Endothelial cell of hepatic sinusoid (primary cell): ENCODE results near the gene ZNF784.

ENCODE experiments used
- in situ Hi-C: cut with HindIII; loops from 2 replicates; pipeline ENCODE4 v1.10.0; 2017; ENCODE audit warnings: low sequenced_read_pairs

Gene ZNF784

GRCh38 chr19:55644191-55644833 is 19.9 kb upstream of the ZNF784 start:
- in situ Hi-C loops, result no loop called here

DNA sequence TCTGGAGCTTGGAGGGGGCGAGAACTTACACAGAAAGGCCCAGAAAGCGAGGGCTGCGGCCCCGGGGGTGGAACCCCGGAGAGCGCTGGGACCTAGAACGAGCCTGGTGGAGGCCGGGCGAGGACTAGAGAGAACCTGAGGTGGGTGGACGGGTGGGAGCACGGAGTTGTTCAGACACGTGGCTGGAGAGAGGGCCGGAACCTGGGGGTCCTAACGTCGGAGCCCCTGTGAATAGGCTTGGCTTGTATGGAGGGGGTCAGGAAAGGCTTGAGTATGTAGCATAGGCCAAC is 19.5 kb upstream of the ZNF784 start:
- in situ Hi-C loops, result no loop called here

- in situ Hi-C loops, result no loop called here
Observed at GRCh38 chr19:55643003-55643886, 18.9 kb upstream of the ZNF784 start, which contains the start of gene ZNF581. Gene ZNF581, plus strand, starts transcription at chr19:55643649. Its CDS starts 923 bp downstream, at chr19:55644572.

DNA sequence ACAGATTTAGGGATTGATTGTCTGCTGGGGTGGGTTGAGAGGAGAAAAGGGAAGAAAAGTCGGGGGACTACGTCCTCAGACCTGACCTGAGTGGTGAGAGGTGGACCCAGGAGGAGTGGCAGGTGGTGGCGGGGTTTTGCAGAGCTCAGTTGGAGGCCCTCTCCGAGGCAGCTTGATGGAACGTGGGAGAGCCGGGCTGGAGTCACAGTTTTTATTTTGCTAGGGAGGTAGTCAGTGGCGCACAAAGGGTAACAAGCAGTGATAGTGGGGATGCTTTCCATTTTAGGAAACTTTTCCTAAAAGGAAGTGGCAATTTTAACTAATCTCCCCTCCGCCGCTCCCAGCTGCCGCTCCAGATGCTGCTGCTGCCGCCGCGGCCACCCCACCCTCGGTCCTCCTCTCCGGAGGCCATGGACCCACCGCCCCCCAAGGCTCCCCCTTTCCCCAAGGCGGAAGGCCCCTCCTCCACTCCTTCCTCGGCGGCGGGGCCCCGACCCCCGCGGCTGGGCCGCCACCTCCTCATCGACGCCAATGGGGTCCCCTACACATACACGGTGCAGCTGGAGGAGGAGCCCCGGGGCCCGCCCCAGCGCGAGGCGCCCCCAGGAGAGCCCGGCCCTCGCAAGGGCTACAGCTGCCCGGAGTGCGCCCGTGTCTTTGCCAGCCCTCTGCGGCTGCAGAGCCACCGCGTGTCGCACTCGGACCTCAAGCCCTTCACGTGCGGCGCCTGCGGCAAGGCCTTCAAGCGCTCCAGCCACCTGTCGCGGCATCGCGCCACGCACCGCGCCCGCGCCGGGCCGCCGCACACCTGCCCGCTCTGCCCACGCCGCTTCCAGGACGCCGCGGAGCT is 18.0 kb upstream of the ZNF784 start:
- in situ Hi-C loops, result no loop called here

DNA sequence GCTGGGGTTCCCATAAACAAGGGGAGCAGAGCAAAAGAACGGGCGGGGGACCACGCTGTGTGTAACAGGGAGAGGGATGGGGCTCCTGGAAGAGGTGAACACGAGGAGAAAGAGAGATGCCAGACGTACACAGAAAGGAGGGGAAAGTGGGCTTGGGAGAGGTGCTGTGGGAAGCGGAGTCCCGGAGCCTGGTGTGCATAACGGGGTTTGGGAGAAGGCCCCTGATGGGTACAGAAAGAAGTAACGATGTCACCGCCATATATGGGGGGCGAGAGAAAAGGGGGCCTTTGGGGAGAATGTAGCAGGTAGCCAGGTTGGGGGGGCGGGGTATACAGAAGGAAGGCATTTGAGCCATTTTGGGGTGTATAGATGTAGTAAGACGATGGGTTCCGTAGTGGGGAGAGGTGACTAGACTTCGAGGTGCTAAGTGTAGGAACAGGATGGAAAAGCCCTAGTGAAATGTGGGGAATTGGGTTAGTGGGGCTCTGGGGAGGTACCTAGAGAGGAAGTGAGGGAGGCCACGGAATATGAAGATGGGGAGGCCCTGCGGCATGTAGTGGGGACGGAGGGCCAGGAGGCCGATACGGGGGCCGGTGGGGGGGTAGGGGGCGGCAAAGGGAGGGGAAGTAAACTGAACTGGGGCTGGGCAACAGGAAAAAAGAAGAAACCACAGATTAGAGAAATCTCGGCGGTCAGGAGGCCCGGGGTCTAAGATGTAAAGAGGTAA is 17.2 kb upstream of the ZNF784 start:
- in situ Hi-C loops, result no loop called here

GRCh38 chr19:55640577-55641425 is 16.4 kb upstream of the ZNF784 start, which contains the start of gene ZNF580:
Gene ZNF580, plus strand, starts transcription at chr19:55641002. Its CDS starts 1,507 bp downstream, at chr19:55642509.
- in situ Hi-C loops, result no loop called here

DNA sequence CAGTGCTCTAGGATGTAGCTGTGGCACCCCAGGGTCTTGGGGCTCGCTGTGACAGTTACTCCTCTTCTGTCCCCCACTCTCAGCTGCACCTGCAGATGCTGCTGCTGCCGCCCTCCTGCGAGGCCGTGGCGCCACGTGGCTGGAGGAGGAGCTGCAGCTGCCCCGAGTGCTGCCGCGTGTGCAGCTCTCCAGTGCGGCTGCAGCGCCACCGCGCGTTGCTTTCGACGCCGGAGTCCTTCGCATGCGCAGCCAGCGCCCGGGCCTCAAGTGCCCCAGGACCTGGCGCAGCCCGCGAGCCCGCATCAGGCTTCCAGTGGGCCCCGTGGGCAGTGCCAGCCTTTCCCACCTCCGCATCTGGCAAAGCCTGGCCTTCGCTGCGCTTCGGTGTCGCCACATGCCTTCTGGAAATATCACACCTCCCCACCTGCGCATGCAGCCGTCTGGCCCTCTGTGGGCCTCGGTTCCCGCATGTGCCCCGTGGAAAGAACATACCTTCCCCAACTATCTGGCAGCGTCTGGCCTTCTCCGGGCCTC is 15.7 kb upstream of the ZNF784 start:
- in situ Hi-C loops, result no loop called here

GRCh38 chr19:55638864-55639359 is 14.5 kb upstream of the ZNF784 start:
- in situ Hi-C loops, result no loop called here

DNA sequence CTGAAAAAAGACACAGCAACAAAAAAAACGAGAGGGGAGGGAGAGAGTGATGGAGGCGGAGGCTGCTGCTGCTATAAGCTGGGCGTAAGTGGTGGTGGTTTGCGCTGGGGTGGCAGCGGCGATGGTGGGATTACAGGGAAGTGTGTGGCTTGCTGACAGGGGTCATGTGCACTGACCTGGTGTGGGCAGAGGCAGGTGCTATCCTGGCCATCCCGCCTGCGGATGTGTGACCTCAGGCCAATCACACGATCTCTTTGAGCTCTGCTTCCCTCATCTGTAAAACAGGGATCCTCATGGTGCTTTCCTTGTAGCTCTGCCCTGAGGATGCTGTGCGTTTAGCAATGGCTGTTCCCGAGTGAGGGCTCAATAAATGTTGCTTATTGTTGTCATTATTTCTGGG is 13.2 kb upstream of the ZNF784 start:
- in situ Hi-C loops, result no loop called here

- in situ Hi-C loops, result no loop called here
Observed at GRCh38 chr19:55636723-55637122, 12.4 kb upstream of the ZNF784 start.

- in situ Hi-C loops, result no loop called here
Observed at GRCh38 chr19:55635856-55636440, 11.6 kb upstream of the ZNF784 start.

DNA sequence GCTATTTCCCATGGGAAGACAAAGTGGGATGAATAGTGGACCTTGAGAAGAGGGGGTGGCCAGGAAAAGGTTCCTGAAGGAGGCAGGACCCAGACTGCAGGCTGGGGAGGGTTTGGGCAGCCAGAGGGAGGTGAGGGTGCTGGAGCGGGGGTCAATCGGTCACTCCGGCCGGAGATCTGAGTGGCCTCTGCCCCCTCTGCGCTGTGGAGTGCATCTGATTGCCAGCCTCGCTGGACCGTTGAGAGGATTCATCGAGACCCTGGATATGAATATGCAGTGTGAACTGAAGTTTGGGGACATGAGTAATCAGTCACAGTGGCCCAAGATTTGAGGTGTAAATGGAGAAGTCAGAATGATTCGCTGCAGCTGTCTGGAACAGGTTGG is 11.0 kb upstream of the ZNF784 start:
- in situ Hi-C loops, result no loop called here

GRCh38 chr19:55633861-55634260 is 9.5 kb upstream of the ZNF784 start:
- in situ Hi-C loops, result no loop called here

DNA sequence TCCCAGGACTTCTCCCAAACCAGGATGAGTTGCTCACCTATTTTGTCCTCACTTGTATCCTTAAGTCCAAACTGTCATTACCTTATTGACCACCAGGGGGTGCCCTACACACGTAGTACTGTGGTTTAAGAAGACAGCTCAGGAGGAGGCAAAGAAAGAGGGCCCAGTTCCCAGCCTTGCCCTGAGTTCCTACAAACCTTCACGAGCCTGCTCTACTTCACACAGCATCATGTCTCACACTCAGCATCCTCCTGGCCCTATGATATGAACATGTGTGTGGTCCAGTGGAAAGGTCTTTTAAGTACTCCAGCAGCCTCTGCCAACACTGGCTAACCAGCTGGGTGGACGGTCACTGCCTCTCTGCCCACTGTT is 8.1 kb upstream of the ZNF784 start:
- in situ Hi-C loops, result no loop called here

DNA sequence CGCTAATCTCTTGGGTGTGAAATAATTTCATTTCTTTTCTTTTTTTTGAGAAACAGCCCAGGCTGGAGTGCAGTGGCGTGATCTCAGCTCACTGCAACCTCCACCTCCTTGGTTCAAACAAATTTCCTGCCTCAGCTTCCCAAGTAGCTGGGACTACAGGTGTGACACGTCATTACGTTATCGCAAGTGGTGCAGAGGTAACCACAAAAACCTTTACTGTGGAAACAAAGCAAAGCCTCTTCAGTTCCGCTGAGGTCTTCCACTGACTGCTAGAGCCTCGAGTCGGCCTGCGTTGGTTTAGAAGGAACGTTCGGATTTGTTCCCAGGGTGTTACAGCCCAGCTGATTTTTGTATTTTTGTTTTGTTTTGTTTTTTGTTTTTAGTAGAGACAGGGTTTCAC is 2.0 kb upstream of the ZNF784 start:
- in situ Hi-C loops, result no loop called here

- in situ Hi-C loops, result no loop called here
Observed at GRCh38 chr19:55625004-55625326, 599 bp upstream of the ZNF784 start.

DNA sequence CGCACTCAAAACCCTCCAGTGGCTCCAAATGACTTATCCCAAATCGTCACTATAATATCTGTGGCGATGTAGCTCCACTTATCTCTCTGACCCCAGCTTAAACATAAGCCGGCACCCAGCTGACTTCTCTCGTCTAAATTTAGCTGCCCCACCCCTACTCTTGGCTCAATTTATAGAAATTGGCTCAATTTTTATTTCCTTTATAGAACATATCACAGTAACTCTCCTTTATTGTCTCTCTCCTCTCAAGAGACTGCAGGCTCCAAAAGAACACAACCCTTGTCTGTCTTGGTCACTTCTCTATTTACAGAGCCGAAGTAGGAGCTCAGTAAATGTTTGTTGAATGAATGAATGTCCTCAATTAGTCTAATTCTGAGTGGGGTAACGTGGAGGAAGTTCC is 805 bp downstream of the ZNF784 start:
- in situ Hi-C loops, result loop anchor here (5.0 kb wide), 3 partner anchors 111 to 406 kb away; no protein-coding TSS in a partner anchor

GRCh38 chr19:55623130-55623529 is 1.2 kb downstream of the ZNF784 start:
- in situ Hi-C loops, result loop anchor here (5.0 kb wide), 3 partner anchors 111 to 406 kb away; no protein-coding TSS in a partner anchor
